ENCODE results near the gene PAPSS1. TPM values are rescaled to one million over a fixed set of nuclear protein-coding genes. Genes with fewer than 3 reads are reported as not detected.

Gene PAPSS1
- total and polyA plus RNA-seq, 2 experiments from 2014 or later, result 69.6 to 69.9 TPM

- TF ChIP-seq EZH2 (IDR thresholded peaks at IDR 0.05; ENCODE audit: insufficient read depth, poor library complexity, severe bottlenecking), result no peak
- TF ChIP-seq EZH2phosphoT487 (IDR thresholded peaks at IDR 0.05; ENCODE audit: insufficient read depth, low read depth), result no peak
- H3K4me3 ChIP-seq, result no peak overlapping the region
- no peak for DNase-seq
- H3K9ac ChIP-seq, result no peak overlapping the region
- H3K4me2 ChIP-seq (ENCODE audit: unreplicated experiment), result no peak overlapping the region
- no peaks in the 10 kb centered on the region for H3F3A ChIP-seq (ENCODE audit: insufficient read depth)
- no peak overlapping the region for H3K27ac ChIP-seq
- no peak overlapping the region for H2AFZ ChIP-seq
- in situ Hi-C loops (cut with MboI), result loop anchor here (5.0 kb wide), 1 partner anchor 141 kb away; no protein-coding TSS in a partner anchor
- H3K9me2 ChIP-seq (ENCODE audit: insufficient read depth), result no peaks in the 10 kb centered on the region
- no peaks in the 10 kb centered on the region for H3K79me2 ChIP-seq (ENCODE audit: insufficient read depth)
- H3K9me3 ChIP-seq (ENCODE audit: low read depth), result no peaks in the 10 kb centered on the region
- no peaks in the 10 kb centered on the region for H3K36me3 ChIP-seq (ENCODE audit: low read depth)
- H4K20me1 ChIP-seq (ENCODE audit: insufficient read depth), result no peaks in the 10 kb centered on the region
- H3K4me1 ChIP-seq (ENCODE audit: insufficient read depth), result no peaks in the 10 kb centered on the region
- H3K27me3 ChIP-seq (replicated peaks; ENCODE audit: insufficient read depth), result peaks cover 24% of the 10 kb centered on the region
- WGBS, 2 experiments (ENCODE audit: low coverage in 1 of 2, low lambda C conversion rate in 2 of 2, missing lambda C conversion rate in 2 of 2), result 52 to 57% methylated on average over 4 of the region's 4 CpGs
These were observed 35.9 kb upstream of the PAPSS1 start for GRCh38 chr4:107755841-107756356.

GRCh38 chr4:107751670-107752069, 31.6 kb upstream of the PAPSS1 start:
- Histone ChIP-seq H2AFZ (no peak overlapping the region), H3K9me2 (ENCODE audit: insufficient read depth) (no peaks in the 10 kb centered on the region), H3K36me3 (ENCODE audit: low read depth) (no peaks in the 10 kb centered on the region), H4K20me1 (ENCODE audit: insufficient read depth) (no peaks in the 10 kb centered on the region), H3K9ac (no peak overlapping the region), H3K27ac (no peak overlapping the region), H3K79me2 (ENCODE audit: insufficient read depth) (no peaks in the 10 kb centered on the region), H3K4me3 (no peak overlapping the region), H3K27me3 (replicated peaks; ENCODE audit: insufficient read depth) (peaks cover 48% of the 10 kb centered on the region), H3F3A (ENCODE audit: insufficient read depth) (no peaks in the 10 kb centered on the region), H3K9me3 (ENCODE audit: low read depth) (no peaks in the 10 kb centered on the region), H3K4me2 (ENCODE audit: unreplicated experiment) (no peak overlapping the region), H3K4me1 (ENCODE audit: insufficient read depth) (no peaks in the 10 kb centered on the region)
- no peak for DNase-seq
- in situ Hi-C loops (cut with MboI), result no loop called here
- 89 to 94% methylated on average over 2 of the region's 2 CpGs for WGBS, 2 experiments (ENCODE audit: low coverage in 1 of 2, low lambda C conversion rate in 2 of 2, missing lambda C conversion rate in 2 of 2)
- TF ChIP-seq EZH2phosphoT487 (IDR thresholded peaks at IDR 0.05; ENCODE audit: insufficient read depth, low read depth) (no peak), EZH2 (IDR thresholded peaks at IDR 0.05; ENCODE audit: insufficient read depth, poor library complexity, severe bottlenecking) (no peak)

- no peaks in the 10 kb centered on the region for H3K9me2 ChIP-seq (ENCODE audit: insufficient read depth)
- no peak overlapping the region for H3K9ac ChIP-seq
- no peaks in the 10 kb centered on the region for H3K36me3 ChIP-seq (ENCODE audit: low read depth)
- H3K4me3 ChIP-seq, result no peak overlapping the region
- H3F3A ChIP-seq (ENCODE audit: insufficient read depth), result no peaks in the 10 kb centered on the region
- DNase-seq, result no peak
- no peaks in the 10 kb centered on the region for H4K20me1 ChIP-seq (ENCODE audit: insufficient read depth)
- no peak overlapping the region for H3K27ac ChIP-seq
- in situ Hi-C loops (cut with MboI), result no loop called here
- peaks cover 34% of the 10 kb centered on the region for H3K27me3 ChIP-seq (replicated peaks; ENCODE audit: insufficient read depth)
- no peak overlapping the region for H2AFZ ChIP-seq
- TF ChIP-seq EZH2phosphoT487 (IDR thresholded peaks at IDR 0.05; ENCODE audit: insufficient read depth, low read depth) (no peak), EZH2 (IDR thresholded peaks at IDR 0.05; ENCODE audit: insufficient read depth, poor library complexity, severe bottlenecking) (no peak)
- no peaks in the 10 kb centered on the region for H3K9me3 ChIP-seq (ENCODE audit: low read depth)
- H3K79me2 ChIP-seq (ENCODE audit: insufficient read depth), result no peaks in the 10 kb centered on the region
- no peak overlapping the region for H3K4me2 ChIP-seq (ENCODE audit: unreplicated experiment)
- 77 to 82% methylated on average over 5 of the region's 5 CpGs for WGBS, 2 experiments (ENCODE audit: low coverage in 1 of 2, low lambda C conversion rate in 2 of 2, missing lambda C conversion rate in 2 of 2)
- H3K4me1 ChIP-seq (ENCODE audit: insufficient read depth), result no peaks in the 10 kb centered on the region
These were observed 27.9 kb upstream of the PAPSS1 start for GRCh38 chr4:107747748-107748486.

DNA sequence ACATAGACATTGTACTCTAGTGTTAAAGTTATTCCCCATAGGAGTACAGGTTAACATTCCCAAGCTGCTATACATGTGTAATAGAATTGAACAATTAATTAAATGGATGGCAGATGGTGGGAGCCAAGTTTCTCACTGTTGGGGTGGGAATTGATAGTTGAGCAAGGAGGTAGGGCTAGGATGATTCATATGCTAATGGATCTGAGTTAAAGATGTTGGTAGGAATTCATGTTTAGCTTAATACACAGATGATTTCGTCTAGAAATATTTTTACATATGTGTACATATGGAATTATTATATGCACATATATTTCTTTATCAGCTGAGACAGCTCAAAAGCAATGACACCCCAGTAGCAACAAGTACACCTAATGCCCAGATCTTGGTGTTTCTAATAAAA, 26.1 kb upstream of the PAPSS1 start:
- Histone ChIP-seq H3K9ac (no peak overlapping the region), H3K9me3 (ENCODE audit: low read depth) (no peaks in the 10 kb centered on the region), H3K27ac (no peak overlapping the region), H3F3A (ENCODE audit: insufficient read depth) (0 out of 2 replicates have a peak, but pooled peaks cover 3% of the 10 kb centered on the region), H3K4me3 (no peak overlapping the region), H3K27me3 (replicated peaks; ENCODE audit: insufficient read depth) (peaks cover 28% of the 10 kb centered on the region), H3K9me2 (ENCODE audit: insufficient read depth) (no peaks in the 10 kb centered on the region), H3K36me3 (ENCODE audit: low read depth) (no peaks in the 10 kb centered on the region), H4K20me1 (ENCODE audit: insufficient read depth) (no peaks in the 10 kb centered on the region), H3K79me2 (ENCODE audit: insufficient read depth) (no peaks in the 10 kb centered on the region), H2AFZ (no peak overlapping the region), H3K4me1 (ENCODE audit: insufficient read depth) (0 out of 2 replicates have a peak, but pooled peaks cover 5% of the 10 kb centered on the region), H3K4me2 (ENCODE audit: unreplicated experiment) (no peak overlapping the region)
- TF ChIP-seq EZH2phosphoT487 (IDR thresholded peaks at IDR 0.05; ENCODE audit: insufficient read depth, low read depth), result no peak
- no peak for DNase-seq
- 65 to 84% methylated on average over 1 of the region's 1 CpG for WGBS, 2 experiments (ENCODE audit: low coverage in 1 of 2, low lambda C conversion rate in 2 of 2, missing lambda C conversion rate in 2 of 2)
- in situ Hi-C loops (cut with MboI), result no loop called here

All from GM23248 (cell line).